GM15510 (cell line): ENCODE data around the gene GID8.

Source experiments
- POLR2A ChIP-seq: IDR thresholded peaks from 3 replicates; pipeline ENCODE4 v1.6.1; 2011; ENCODE audit warnings: borderline replicate concordance; ENCODE audit not compliant: insufficient read length; ENCODE audit errors: extremely low read depth

The GID8 gene

GRCh38 chr20:62924442-62925075 is 13.4 kb upstream of the GID8 start:
- no peak for TF ChIP-seq POLR2A

GRCh38 chr20:62925076-62925419 is 12.9 kb upstream of the GID8 start:
- no peak for TF ChIP-seq POLR2A

DNA sequence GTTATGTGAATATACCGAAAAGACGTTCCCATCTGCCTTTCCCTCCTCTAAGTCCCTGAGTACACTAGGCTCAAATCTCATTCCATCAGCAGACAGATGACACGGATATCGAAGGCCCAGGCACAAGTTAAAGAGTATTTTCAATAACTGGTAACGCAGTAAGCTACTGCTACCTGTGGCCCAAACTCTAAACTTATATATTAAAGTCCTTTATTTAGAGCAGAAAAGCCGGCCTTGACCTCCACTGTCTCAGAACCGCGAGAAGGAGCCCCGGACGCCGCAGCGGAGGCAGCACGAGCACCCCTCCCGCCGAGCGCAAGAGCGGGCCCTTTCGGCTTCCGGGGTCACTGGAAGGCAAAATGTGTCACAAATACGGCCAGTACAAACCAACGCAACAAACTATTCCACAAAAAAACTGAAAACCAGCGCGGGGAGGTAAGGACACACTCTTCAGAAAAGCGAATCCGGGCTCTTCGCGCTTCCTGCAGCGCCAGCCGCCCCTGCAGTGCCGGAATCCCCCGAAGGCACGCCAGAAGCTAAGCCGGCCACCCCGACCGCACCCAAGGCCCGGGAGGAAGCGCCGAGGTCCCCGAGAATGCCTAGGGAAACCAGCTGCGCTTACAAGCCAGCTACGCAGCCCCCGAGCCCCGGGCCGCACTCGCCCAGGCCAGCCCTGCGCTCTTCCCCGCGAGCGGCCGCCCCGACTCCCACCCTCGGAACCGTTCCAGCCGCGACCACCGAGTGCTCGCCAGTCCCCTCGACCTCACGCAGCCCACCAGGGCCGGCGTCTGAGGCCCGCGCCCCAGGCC is 12.3 kb upstream of the GID8 start:
- TF ChIP-seq POLR2A, result no peak

DNA sequence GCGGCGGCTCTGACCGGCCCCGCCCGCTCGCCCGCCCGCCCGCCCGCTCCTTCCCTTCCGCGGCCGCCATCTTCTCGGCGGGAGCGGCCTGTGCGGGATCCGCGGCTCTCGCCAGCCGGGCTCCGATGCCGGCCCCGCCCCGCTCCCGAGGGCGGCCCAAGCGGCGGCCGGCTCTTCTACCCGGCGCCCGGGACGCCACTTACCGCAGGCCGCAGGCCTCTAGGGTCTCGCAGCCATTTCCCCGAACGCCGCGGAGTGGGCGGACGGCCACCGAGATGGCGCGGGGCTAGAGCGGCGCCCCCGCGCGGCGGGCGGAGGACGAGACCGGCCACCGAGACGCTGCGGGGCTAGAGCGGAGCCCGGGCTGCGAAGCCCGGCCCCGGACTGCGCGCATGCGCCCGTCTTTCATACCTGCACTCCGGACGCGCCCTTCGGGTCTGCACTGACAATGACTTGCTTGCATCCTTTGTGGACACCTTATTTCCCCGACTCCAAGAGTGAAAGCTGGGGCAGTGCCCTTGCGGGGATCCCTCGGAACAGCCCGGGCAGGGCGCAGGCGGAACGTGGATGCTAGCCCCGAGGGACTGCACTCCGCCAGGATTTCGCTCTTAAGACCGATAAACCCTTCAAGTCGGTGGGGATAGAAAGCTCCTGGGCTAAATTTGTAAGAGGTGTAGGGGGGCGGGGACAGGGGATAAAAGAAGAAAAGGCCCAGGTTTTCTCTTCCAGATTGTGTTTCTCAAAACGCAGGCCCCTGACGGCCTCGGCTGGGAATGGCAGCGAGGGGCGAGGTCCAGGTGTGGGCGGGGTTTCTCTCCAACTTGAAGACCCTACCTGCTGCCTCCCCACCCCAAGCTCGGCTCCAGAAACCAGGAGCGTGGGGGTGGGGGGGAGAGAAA is 11.5 kb upstream of the GID8 start, which contains the start of gene DIDO1:
TSS of gene DIDO1 (minus strand) at position 277 of the 899 bp plus-strand sequence.
- peak; percentile 82 for TF ChIP-seq POLR2A

DNA sequence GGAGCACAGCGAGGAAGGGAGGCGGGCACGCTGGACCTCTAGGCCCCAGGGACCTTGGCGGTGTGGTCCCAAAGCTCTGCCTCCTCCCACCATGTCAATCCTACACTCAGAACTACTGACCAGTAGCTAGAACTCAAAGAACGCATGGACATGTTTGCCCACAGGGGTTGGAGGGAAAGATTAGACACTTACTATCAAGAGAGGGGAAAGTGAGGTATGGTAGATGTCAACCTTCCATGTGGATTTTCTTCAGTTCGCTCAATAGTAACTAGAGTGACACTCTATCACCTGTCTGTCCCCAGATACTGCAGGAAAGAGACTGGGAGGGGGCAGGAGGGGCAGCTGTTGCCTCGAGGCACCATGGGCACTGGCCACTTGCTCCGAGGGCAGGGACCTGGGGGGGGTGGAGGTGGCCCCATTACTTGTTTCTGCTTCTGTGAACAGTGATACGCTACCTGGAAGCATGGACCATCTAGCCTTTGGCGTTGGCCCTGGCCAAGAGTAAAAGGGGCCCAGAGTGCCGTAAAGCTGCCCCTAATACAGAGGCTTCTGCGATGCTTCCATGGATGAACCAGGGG is 10.7 kb upstream of the GID8 start:
- TF ChIP-seq POLR2A, result no peak

DNA sequence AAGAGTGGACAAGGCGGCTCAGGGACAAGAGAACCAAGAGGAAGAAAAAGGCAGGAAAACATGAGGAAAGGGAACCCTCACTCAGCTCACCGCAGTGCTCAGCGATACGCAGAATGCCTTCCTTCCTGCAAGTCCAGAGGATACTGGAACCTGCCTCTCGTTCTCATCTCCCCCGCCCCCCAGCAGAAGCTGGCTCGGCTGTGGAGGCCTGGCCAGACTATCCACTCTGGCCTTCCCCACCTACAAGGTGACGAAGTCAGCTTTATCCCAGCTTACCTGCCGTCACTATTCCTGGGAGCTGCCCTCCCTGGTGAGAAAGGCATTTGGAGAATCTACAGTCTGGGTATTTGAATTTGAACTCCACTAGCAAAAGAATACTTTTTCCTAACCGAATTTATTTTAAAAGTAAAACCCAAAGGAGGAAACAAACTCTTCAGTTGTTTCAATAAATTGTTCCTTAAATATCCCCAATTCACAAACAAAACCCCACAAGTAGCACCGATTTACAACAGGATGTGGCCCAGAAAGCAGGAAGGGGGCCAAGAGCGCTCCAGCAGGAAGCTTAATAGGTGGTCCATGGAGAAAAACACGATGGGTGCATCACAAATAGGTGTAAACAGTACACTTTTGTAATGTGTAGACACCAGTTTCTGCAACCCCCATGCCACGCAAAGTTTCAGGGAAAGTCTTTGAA is 9.6 kb upstream of the GID8 start:
- TF ChIP-seq POLR2A, result no peak

DNA sequence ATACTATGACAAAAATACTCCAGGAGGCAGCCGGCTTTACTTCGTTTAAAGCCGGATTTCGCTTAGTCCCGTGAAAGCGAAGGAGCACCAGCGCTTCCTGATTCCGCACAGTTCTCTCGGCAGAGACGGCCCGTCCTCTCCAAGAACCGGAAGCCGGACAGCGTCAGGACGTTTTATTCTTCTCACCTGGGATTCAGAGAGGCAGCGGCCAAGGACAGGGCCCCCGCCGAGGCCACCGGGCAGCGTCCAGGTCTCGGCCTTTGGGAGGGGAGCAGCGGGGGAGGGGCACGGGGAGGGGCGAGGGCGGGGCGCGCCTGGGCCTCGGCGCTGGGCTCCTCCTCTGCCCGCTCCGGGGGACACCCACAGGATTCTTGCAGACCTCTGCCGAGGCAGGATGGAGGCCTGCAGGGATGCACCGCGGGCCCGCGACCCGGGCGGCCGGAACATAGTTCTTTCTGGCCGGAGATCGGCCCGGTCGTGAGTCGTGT is 8.9 kb upstream of the GID8 start:
- peak; percentile 16 for TF ChIP-seq POLR2A

- no peak for TF ChIP-seq POLR2A
These were observed 6.5 kb upstream of the GID8 start for GRCh38 chr20:62931464-62931863.

DNA sequence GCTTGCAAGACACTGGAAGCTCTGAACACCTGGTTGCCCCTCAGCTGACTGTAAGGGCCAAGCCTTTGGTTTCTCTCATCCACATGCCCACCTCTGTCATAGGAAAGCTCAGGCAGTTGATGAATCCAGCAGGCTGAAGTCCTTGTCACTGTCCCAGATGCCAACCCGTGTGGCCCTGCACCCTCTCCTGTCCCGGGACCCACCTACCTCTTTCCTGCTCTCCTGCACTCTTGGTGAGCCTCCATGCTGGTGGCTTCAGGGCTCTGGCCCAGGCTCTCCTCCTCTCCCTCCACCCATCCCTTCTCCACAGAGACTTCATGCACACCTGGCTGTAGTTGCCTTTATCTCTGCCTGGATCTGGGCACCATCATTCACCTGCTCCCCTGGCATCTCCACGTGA is 4.0 kb upstream of the GID8 start:
- no peak for TF ChIP-seq POLR2A

GRCh38 chr20:62935204-62935967 is 2.6 kb upstream of the GID8 start:
- TF ChIP-seq POLR2A, result no peak

DNA sequence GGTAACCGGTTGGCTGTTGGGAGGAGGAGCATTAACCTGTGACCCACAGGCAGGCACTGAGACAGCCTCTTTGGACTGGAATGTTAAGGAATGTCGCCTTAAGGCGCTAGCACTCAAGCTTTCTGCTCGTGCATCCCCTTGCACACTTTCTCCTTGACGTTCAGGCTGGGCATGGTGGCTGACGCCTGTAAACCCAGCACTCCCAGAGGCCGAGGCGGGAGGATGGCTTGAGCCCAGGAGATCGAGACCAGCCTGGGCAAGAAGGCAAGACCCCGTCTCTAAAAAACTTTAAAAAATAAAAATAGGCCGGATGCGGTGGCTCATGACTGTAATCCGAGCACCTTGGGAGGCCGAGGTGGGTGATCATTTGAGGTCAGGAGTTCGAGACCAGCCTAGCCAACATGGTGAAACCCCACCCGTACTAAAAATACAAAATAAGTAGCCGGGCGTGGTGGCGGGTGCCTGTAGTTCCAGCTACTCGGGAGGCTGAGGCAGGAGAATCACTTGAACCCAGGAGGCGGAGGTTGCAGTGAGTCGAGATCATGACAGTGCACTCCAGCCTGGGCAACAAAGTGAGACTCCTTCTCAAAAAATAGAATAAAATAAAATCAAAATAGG is 1.9 kb upstream of the GID8 start:
- TF ChIP-seq POLR2A, result no peak

GRCh38 chr20:62937268-62938104 is 461 bp upstream of the GID8 start:
- peak; percentile 73 for TF ChIP-seq POLR2A

DNA sequence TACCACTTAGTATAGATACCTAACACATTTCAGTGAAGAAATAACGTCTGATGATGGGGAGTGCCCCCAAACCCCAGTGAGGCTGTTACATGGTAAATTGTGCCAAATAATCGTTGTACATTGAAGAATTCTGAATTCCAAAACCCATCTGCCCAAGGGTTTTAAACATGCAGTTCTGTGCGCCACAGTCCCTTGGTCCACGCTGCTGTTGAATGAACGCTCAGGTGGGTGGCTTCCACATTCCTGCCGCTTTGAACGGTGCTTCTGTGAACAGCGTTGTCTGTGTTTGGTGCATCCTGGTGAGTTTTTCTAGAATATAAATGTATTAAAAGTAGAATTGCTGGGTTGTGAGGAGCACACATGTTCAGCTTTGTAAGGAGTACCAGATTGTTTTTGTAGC is 2.9 kb downstream of the GID8 start:
- TF ChIP-seq POLR2A, result no peak

DNA sequence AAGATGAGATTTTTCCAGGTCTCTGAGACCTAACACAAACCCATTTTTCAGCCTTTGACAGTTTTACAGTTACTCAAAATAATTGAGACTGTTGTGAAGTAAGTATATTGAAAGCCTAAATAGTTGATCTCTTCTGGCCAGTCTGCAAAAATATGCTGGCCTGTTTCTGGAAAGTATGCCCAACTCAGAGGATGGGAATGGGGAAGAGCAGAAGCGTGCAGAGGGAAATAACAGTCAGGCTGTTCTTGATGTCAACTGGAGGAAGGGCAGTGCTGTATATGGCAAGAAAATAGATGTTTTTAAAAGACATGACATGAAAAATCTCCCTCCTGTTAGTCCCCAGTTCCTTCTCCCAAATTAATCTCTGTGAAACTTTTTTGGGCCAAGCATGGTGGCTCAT is 3.8 kb downstream of the GID8 start:
- TF ChIP-seq POLR2A, result no peak
